ENCODE measurements around the gene PRAC1.

GRCh38 chr17:48752399-48753288 is 30.3 kb upstream of the PRAC1 start:
- TF ChIP-seq POLR2A (IDR thresholded peaks at IDR 0.05; ENCODE audit: low read depth, low read length), result no peak
- no peak for TF ChIP-seq POLR2AphosphoS5 (IDR thresholded peaks at IDR 0.05; ENCODE audit: low read depth, low read length)

All from GM12891 (cell line).